Endothelial cell of umbilical vein (primary cell): ENCODE data around the gene AP5Z1.

Experiments
- CTCF ChIP-seq, 2 donors: IDR thresholded peaks; 1 replicate in 1 of 2; 2 replicates in 1 of 2; pipeline ENCODE4 v1.5.1; 2011; ENCODE audit warnings: low read length in 2 of 2, mild to moderate bottlenecking in 2 of 2, moderate library complexity in 2 of 2, control low read depth in 1 of 2, inconsistent platforms in 1 of 2, low read depth in 1 of 2; ENCODE audit not compliant: insufficient read depth in 1 of 2; ENCODE audit errors: extremely low read depth in 1 of 2
- EZH2 ChIP-seq: IDR thresholded peaks from 2 replicates; pipeline ENCODE4 v1.6.1; 2012; ENCODE audit warnings: borderline replicate concordance, low read depth, mild to moderate bottlenecking, moderate library complexity, low read length, inconsistent platforms; ENCODE audit not compliant: severe bottlenecking
- FOS ChIP-seq: IDR thresholded peaks from 2 replicates; pipeline ENCODE4 v1.6.1; 2011; ENCODE audit warnings: mild to moderate bottlenecking, low read length, moderate library complexity, borderline replicate concordance; ENCODE audit not compliant: insufficient read depth
- JUN ChIP-seq: IDR thresholded peaks from 2 replicates; pipeline ENCODE4 v1.6.1; 2011; ENCODE audit warnings: borderline replicate concordance, low read depth; ENCODE audit not compliant: insufficient read length, insufficient read depth
- MAX ChIP-seq: IDR thresholded peaks from 2 replicates; pipeline ENCODE4 v1.6.1; 2011; ENCODE audit not compliant: insufficient read depth, insufficient read length
- POLR2A ChIP-seq: IDR thresholded peaks from 2 replicates; pipeline ENCODE4 v1.6.1; 2012; ENCODE audit warnings: low read depth, mild to moderate bottlenecking, control low read depth, low read length
- POLR2AphosphoS5 ChIP-seq: IDR thresholded peaks from 2 replicates; pipeline ENCODE4 v1.6.1; 2012; ENCODE audit warnings: low read depth, mild to moderate bottlenecking, control low read depth, low read length, moderate library complexity; ENCODE audit not compliant: insufficient read depth

- TF ChIP-seq CTCF (IDR thresholded peaks at IDR 0.05; ENCODE audit: extremely low read depth in 1 of 2, insufficient read depth in 1 of 2, low read depth in 1 of 2, low read length in 2 of 2), result no peak
- TF ChIP-seq POLR2A, result no peak
- TF ChIP-seq POLR2AphosphoS5, result no peak
- TF ChIP-seq MAX, result no peak
- TF ChIP-seq FOS, result no peak
- no peak for TF ChIP-seq EZH2
- no peak for TF ChIP-seq JUN
Observed at GRCh38 chr7:4771737-4772136, 3.7 kb upstream of the AP5Z1 start.
